ENCODE measurements around the gene NAA20. TPM values are rescaled to one million over a fixed set of nuclear protein-coding genes. Genes with fewer than 3 reads are reported as not detected.

The NAA20 gene
- total and polyA plus RNA-seq, 2 donors (not counting 1 experiment from before 2014, with no cell fraction given) = 20.3 to 27.1 TPM

DNA sequence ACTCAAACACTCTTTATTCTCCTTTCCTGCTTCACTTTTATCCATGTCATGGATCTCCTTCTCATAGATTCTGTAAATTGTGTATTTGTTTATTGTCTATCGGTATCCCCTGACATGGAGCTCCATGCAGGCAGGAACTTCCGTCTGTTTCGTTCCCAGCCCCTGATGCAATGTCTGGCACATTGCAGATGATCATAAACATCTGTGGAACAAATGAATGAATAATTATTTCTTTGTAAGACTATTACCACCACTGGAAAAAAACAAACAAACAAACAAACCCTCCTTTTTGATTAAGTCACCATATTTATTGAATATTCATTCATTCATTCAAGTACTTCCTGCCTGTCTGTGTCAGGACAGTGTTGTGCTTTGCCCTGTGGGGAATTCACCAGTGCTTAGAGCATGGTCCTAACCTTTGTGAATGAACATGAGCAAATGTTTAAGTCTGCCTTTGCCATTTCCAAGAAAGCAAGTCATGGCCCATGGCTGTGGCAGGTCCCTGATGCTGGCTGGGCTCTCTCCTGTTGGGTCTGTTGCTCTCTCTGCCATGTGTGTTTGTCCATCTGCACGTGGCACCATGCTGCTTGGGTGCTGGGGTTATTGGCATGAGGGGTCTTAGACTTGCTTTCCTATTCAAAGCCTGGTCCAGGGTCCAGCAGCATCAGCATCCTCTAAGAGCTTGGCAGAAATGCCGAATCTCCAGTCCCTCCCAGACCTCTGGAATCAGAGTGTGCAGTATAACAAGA, 47.5 kb upstream of the NAA20 start:
- Mint-ChIP-seq H3K9me3 (ENCODE audit: insufficient read depth) (no peaks in the 10 kb centered on the region), H3K4me3 (no peak overlapping the region), H3K27me3 (no peaks in the 10 kb centered on the region), H3K27ac (no peak overlapping the region), H3K4me1 (peaks cover 6% of the 10 kb centered on the region)
- Histone ChIP-seq H3K36me3 (replicated peaks in 1 of 2; ENCODE audit: control extremely low read depth in 1 of 2, control insufficient read depth in 1 of 2, extremely low read depth in 1 of 2, insufficient read depth in 2 of 2, low read length in 1 of 2) (no peaks in the 10 kb centered on the region), H3K9me3 (ENCODE audit: control extremely low read depth in 1 of 3, control insufficient read depth in 2 of 3, insufficient read depth in 1 of 3, low read length in 2 of 3) (no peaks in the 10 kb centered on the region), H3K4me2 (replicated peaks; ENCODE audit: low read depth, low read length, poor library complexity, severe bottlenecking) (no peak overlapping the region), H3K4me1 (ENCODE audit: control insufficient read depth in 2 of 2, insufficient read depth in 2 of 2, low read length in 2 of 2) (peaks cover 0 to 7% of the 10 kb centered on the region in 2 donors), H2AFZ (ENCODE audit: insufficient read depth, low read depth, low read length, poor library complexity, severe bottlenecking) (no peak overlapping the region), H3K27me3 (replicated peaks in 1 of 4; ENCODE audit: control extremely low read depth in 1 of 4, control insufficient read depth in 3 of 4, insufficient read depth in 4 of 4, low read length in 3 of 4) (no peaks in the 10 kb centered on the region), H3K9ac (ENCODE audit: low read length) (no peak overlapping the region), H3K27ac (ENCODE audit: low read length in 2 of 2) (no peak overlapping the region), H3K79me2 (ENCODE audit: control insufficient read depth, insufficient read depth, low read length) (no peaks in the 10 kb centered on the region), H3K4me3 (ENCODE audit: control extremely low read depth in 1 of 5, extremely low read depth in 1 of 5, insufficient read depth in 1 of 5, low read depth in 2 of 5, low read length in 4 of 5) (no peak overlapping the region), H4K20me1 (ENCODE audit: control insufficient read depth, insufficient read depth, low read length, poor library complexity, severe bottlenecking) (no peaks in the 10 kb centered on the region)
- ATAC-seq (ENCODE audit: low read depth) (no peak), DNase-seq (no peak)
- CTCF ChIA-PET = interaction anchor here (0.6 kb wide), 1 partner anchor 270 kb away, joined by 4 read pairs; no protein-coding TSS in a partner anchor
- no peak for TF ChIP-seq CTCF (IDR thresholded peaks at IDR 0.05)
- no peak for TF ChIP-seq EZH2 (IDR thresholded peaks at IDR 0.05; ENCODE audit: borderline replicate concordance, insufficient read depth, low read depth, low read length, poor library complexity, severe bottlenecking)
- intact Hi-C loops (cut with micrococcal nuclease) = no loop called here
- POLR2A ChIA-PET = no interaction called here
- WGBS (ENCODE audit: insufficient coverage) = 95% methylated on average over 4 of the region's 5 CpGs

- ATAC-seq (ENCODE audit: low read depth) = no peak
- no peak for TF ChIP-seq EZH2 (IDR thresholded peaks at IDR 0.05; ENCODE audit: borderline replicate concordance, insufficient read depth, low read depth, low read length, poor library complexity, severe bottlenecking)
- no peak for TF ChIP-seq CTCF (IDR thresholded peaks at IDR 0.05)
- Histone ChIP-seq H3K4me3 (ENCODE audit: control extremely low read depth in 1 of 5, extremely low read depth in 1 of 5, insufficient read depth in 1 of 5, low read depth in 2 of 5, low read length in 4 of 5) (no peak overlapping the region), H4K20me1 (ENCODE audit: control insufficient read depth, insufficient read depth, low read length, poor library complexity, severe bottlenecking) (no peaks in the 10 kb centered on the region), H3K36me3 (replicated peaks in 1 of 2; ENCODE audit: control extremely low read depth in 1 of 2, control insufficient read depth in 1 of 2, extremely low read depth in 1 of 2, insufficient read depth in 2 of 2, low read length in 1 of 2) (no peaks in the 10 kb centered on the region), H2AFZ (ENCODE audit: insufficient read depth, low read depth, low read length, poor library complexity, severe bottlenecking) (no peak overlapping the region), H3K9ac (ENCODE audit: low read length) (no peak overlapping the region), H3K27ac (ENCODE audit: low read length in 2 of 2) (no peak overlapping the region), H3K27me3 (replicated peaks in 1 of 4; ENCODE audit: control extremely low read depth in 1 of 4, control insufficient read depth in 3 of 4, insufficient read depth in 4 of 4, low read length in 3 of 4) (no peaks in the 10 kb centered on the region), H3K4me2 (replicated peaks; ENCODE audit: low read depth, low read length, poor library complexity, severe bottlenecking) (no peak overlapping the region), H3K4me1 (ENCODE audit: control insufficient read depth in 2 of 2, insufficient read depth in 2 of 2, low read length in 2 of 2) (peaks cover 0 to 7% of the 10 kb centered on the region in 2 donors), H3K79me2 (ENCODE audit: control insufficient read depth, insufficient read depth, low read length) (no peaks in the 10 kb centered on the region), H3K9me3 (ENCODE audit: control extremely low read depth in 1 of 3, control insufficient read depth in 2 of 3, insufficient read depth in 1 of 3, low read length in 2 of 3) (no peaks in the 10 kb centered on the region)
- intact Hi-C loops (cut with micrococcal nuclease) = no loop called here
- ChIA-PET POLR2A (no interaction called here), CTCF (interaction anchor here (0.8 kb wide), 1 partner anchor 269 kb away, joined by 4 read pairs; no protein-coding TSS in a partner anchor)
- H3K27ac Mint-ChIP-seq = no peak overlapping the region
- no peak for DNase-seq
- WGBS (ENCODE audit: insufficient coverage) = 83% methylated on average over 2 of the region's 5 CpGs
- no peaks in the 10 kb centered on the region for H3K9me3 Mint-ChIP-seq (ENCODE audit: insufficient read depth)
- H3K4me3 Mint-ChIP-seq = no peak overlapping the region
- H3K27me3 Mint-ChIP-seq = no peaks in the 10 kb centered on the region
- peaks cover 6% of the 10 kb centered on the region for H3K4me1 Mint-ChIP-seq
Measured at GRCh38 chr20:19970256-19970765, 46.9 kb upstream of the NAA20 start.
